Muscle of leg (tissue), 11 donors: ENCODE measurements around the gene CAMK2D. TPM values are rescaled to one million over a fixed set of nuclear protein-coding genes. Genes with fewer than 3 reads are reported as not detected.

Source experiments
- DNase-seq: peaks from one replicate; pipeline ENCODE4 v3.0.0; 2013
- H3K27ac ChIP-seq: one replicate; pipeline ENCODE4 v1.5.1; 2013; ENCODE audit warnings: mild to moderate bottlenecking, low read length, control low read depth
- H3K27me3 ChIP-seq: one replicate; pipeline ENCODE4 v1.6.1; 2013; ENCODE audit warnings: low read length; ENCODE audit not compliant: control insufficient read depth, insufficient read depth
- H3K36me3 ChIP-seq: one replicate; pipeline ENCODE4 v1.6.1; 2013; ENCODE audit warnings: low read length; ENCODE audit not compliant: control insufficient read depth, insufficient read depth
- H3K4me1 ChIP-seq: one replicate; pipeline ENCODE4 v1.6.1; 2013; ENCODE audit warnings: low read length; ENCODE audit not compliant: control insufficient read depth, insufficient read depth
- H3K4me3 ChIP-seq: one replicate; pipeline ENCODE4 v1.5.1; 2013; ENCODE audit warnings: low read length, control low read depth
- H3K9me3 ChIP-seq: replicated peaks from 2 replicates; pipeline ENCODE4 v1.6.1; 2013; ENCODE audit warnings: low read depth, low read length; ENCODE audit not compliant: control insufficient read depth
- WGBS: methylation state at CpG from one replicate; pipeline ENCODE4 v1.1.5; 2013; ENCODE audit warnings: missing lambda C conversion rate; ENCODE audit not compliant: insufficient coverage; 5-methylcytosine and 5-hydroxymethylcytosine counted together
- polyA plus RNA-seq, 8 donors: library from polyadenylated mRNA; unstranded; fragments of 120-200 nt; gene quantifications; one replicate each; pipeline versions ENCODE4 v1.2.1 to v1.2.3, GENCODE V29; 2013; ENCODE audit warnings: inconsistent platforms in 1 of 8, low replicate concordance in 1 of 8; ENCODE audit not compliant: insufficient read length in 8 of 8, insufficient read depth in 1 of 8
- total RNA-seq: library from RNA; stranded (reverse); fragments of 120-200 nt; gene quantifications from one replicate; pipeline ENCODE4 v1.2.4, GENCODE V29; 2013

CAMK2D gene
- total and polyA plus RNA-seq, 9 donors = 115 to 183 (median 150) TPM

DNA sequence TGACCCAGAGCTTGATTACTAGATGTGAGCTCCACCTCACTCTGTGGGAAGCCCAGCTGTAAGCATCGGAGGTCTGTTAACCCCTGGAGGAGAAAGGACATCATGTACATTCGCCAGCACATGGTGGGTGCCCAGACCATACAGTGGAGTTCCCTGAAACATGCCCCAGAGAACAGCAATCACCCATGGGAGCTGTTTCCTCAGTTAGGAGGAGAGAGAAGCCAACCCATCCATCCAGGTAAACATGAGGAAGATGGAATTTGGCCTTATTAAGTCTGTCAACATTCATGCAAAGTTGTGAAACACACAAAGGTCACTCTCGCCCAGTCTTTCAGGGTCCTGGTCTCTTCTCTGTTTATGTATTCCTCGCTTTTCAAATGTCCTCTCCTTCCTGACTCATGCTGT, 357.4 kb downstream of the CAMK2D start:
- no peak overlapping the region for H3K4me3 ChIP-seq
- WGBS = 75% methylated on average over 1 of the region's 4 CpGs
- no peaks in the 10 kb centered on the region for H3K36me3 ChIP-seq
- peaks cover 12% of the 10 kb centered on the region for H3K4me1 ChIP-seq
- H3K27ac ChIP-seq = no peak overlapping the region
- H3K27me3 ChIP-seq = no peaks in the 10 kb centered on the region
- no peaks in the 10 kb centered on the region for H3K9me3 ChIP-seq
- DNase-seq = no peak

Other genes starting within 250 kb of the CAMK2D start
- 4.3 TPM for gene ARSJ, start 217.9 kb upstream of the CAMK2D start, total RNA-seq
- gene ARSJ, start 217.9 kb upstream of the CAMK2D start, polyA plus RNA-seq = 1 to 10 TPM; 2.4 to 6.9 (median 4.5) TPM